SU-DHL-6 (cell line): ENCODE measurements around the gene RBFOX2.

Experiments
- H2AFZ ChIP-seq: fragments of 200-600 bp; sonication (generic); 2 replicates; pipeline ENCODE4 v1.6.1; 2014; ENCODE audit warnings: low read depth, mild to moderate bottlenecking, moderate library complexity, mixed read lengths, antibody characterized with exemption, low read length; ENCODE audit not compliant: severe bottlenecking
- H3F3A ChIP-seq: fragments of 200-600 bp; shearing (Covaris generic); 2 replicates; pipeline ENCODE4 v1.6.0; 2016; ENCODE audit warnings: antibody characterized with exemption, mild to moderate bottlenecking; ENCODE audit not compliant: insufficient read depth
- H3K27ac ChIP-seq: fragments of 200-600 bp; sonication (generic); 2 replicates; pipeline ENCODE4 v1.5.1; 2016; ENCODE audit warnings: low read depth, mild to moderate bottlenecking, low read length, moderate library complexity, mixed read lengths
- H3K27me3 ChIP-seq: fragments of 200-600 bp; sonication (generic), shearing (Covaris generic); 2 replicates; pipeline ENCODE4 v1.6.0; 2014; ENCODE audit warnings: mild to moderate bottlenecking, low read length
- H3K36me3 ChIP-seq: fragments of 200-600 bp; sonication (generic); 2 replicates; pipeline ENCODE4 v1.6.1; 2014; ENCODE audit warnings: mild to moderate bottlenecking, low read length, mixed read lengths
- H3K4me2 ChIP-seq: fragments of 300-600, 200-600 bp; shearing (Covaris generic), sonication (generic); 2 replicates; pipeline ENCODE4 v1.6.0; 2014; ENCODE audit warnings: low read length, low read depth, mild to moderate bottlenecking; ENCODE audit not compliant: poor library complexity, severe bottlenecking
- H3K4me3 ChIP-seq: fragments of 200-600 bp; sonication (generic); 2 replicates; pipeline ENCODE4 v1.5.1; 2014; ENCODE audit warnings: antibody characterized with exemption, low read length, mild to moderate bottlenecking, mixed read lengths; ENCODE audit not compliant: insufficient read depth, poor library complexity, severe bottlenecking
- H3K79me2 ChIP-seq: fragments of 200-600 bp; sonication (generic); 2 replicates; pipeline ENCODE4 v1.6.1; 2014; ENCODE audit warnings: mild to moderate bottlenecking, low read length, moderate library complexity; ENCODE audit not compliant: insufficient read depth
- H3K9ac ChIP-seq: fragments of 200-600 bp; sonication (generic); 2 replicates; pipeline ENCODE4 v1.7.0; 2014; ENCODE audit warnings: mild to moderate bottlenecking, low read length
- H3K9me2 ChIP-seq: fragments of 200-600 bp; sonication (generic); replicated peaks from 2 replicates; pipeline ENCODE4 v1.6.1; 2014; ENCODE audit warnings: low read length; ENCODE audit not compliant: insufficient read depth
- H3K9me3 ChIP-seq: fragments of 200-600 bp; sonication (generic); 2 replicates; pipeline ENCODE4 v1.6.1; 2014; ENCODE audit warnings: low read length, mixed read lengths; ENCODE audit not compliant: insufficient read depth
- H4K20me1 ChIP-seq: fragments of 200-600 bp; sonication (generic); 2 replicates; pipeline ENCODE4 v1.6.1; 2014; ENCODE audit warnings: low read depth, mild to moderate bottlenecking, antibody characterized with exemption, low read length, moderate library complexity, mixed read lengths
- CTCF ChIP-seq: fragments of 200-600 bp; sonication (generic); IDR thresholded peaks from one replicate; pipeline ENCODE4 v1.5.1; 2017; ENCODE audit warnings: antibody characterized with exemption, mild to moderate bottlenecking, low read length, moderate library complexity; ENCODE audit not compliant: insufficient read depth, poor library complexity, severe bottlenecking
- EZH2phosphoT487 ChIP-seq: fragments of 200-600 bp; sonication (generic), shearing (Covaris generic); conservative IDR thresholded peaks from 2 replicates; pipeline ENCODE4 v1.6.1; 2018; ENCODE audit warnings: mild to moderate bottlenecking, antibody characterized with exemption, low read length, moderate library complexity, mixed read lengths

The RBFOX2 gene

DNA sequence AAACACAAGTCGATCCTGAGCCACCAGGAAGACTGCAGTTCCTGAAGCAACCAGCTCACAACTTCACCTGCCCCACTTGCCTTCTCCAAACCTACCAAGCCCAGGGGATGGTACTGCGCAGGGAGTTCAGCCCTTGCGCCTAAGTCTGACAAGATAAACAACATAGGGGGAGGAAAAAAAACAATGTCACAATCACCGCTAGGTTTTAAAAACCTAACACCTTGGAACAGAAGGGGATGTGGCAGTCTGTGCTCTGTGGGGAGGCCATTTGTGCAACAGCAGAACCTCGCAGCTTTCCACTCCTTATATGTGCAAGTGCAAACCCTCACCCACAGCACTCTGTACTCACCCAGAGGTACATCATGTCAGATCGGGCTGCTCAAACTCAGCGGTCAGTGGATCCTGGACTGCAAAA, 134.2 kb downstream of the RBFOX2 start:
- Histone ChIP-seq H3K9me2 (no peaks in the 10 kb centered on the region), H4K20me1 (no peaks in the 10 kb centered on the region), H3K27me3 (no peaks in the 10 kb centered on the region), H3K4me3 (no peak overlapping the region), H2AFZ (no peak overlapping the region), H3K27ac (no peak overlapping the region), H3K9ac (no peak overlapping the region), H3K36me3 (no peaks in the 10 kb centered on the region), H3F3A (no peaks in the 10 kb centered on the region), H3K4me2 (no peak overlapping the region), H3K79me2 (no peaks in the 10 kb centered on the region), H3K9me3 (no peaks in the 10 kb centered on the region)
- no peak for TF ChIP-seq EZH2phosphoT487
- no peak for TF ChIP-seq CTCF

- H4K20me1 ChIP-seq = no peaks in the 10 kb centered on the region
- H2AFZ ChIP-seq = no peak overlapping the region
- no peaks in the 10 kb centered on the region for H3F3A ChIP-seq
- H3K27me3 ChIP-seq = no peaks in the 10 kb centered on the region
- no peaks in the 10 kb centered on the region for H3K79me2 ChIP-seq
- no peak overlapping the region for H3K27ac ChIP-seq
- no peak overlapping the region for H3K4me3 ChIP-seq
- H3K9me2 ChIP-seq = no peaks in the 10 kb centered on the region
- H3K4me2 ChIP-seq = no peak overlapping the region
- no peaks in the 10 kb centered on the region for H3K9me3 ChIP-seq
- H3K9ac ChIP-seq = no peak overlapping the region
- H3K36me3 ChIP-seq = no peaks in the 10 kb centered on the region
- TF ChIP-seq CTCF = no peak
- no peak for TF ChIP-seq EZH2phosphoT487
Observed at GRCh38 chr22:35893698-35894097, 134.9 kb downstream of the RBFOX2 start.

GRCh38 chr22:35892192-35892591, 136.4 kb downstream of the RBFOX2 start:
- no peak overlapping the region for H3K27ac ChIP-seq
- no peak overlapping the region for H3K4me2 ChIP-seq
- no peaks in the 10 kb centered on the region for H3K79me2 ChIP-seq
- no peaks in the 10 kb centered on the region for H3F3A ChIP-seq
- no peak overlapping the region for H3K4me3 ChIP-seq
- no peak overlapping the region for H3K9ac ChIP-seq
- no peaks in the 10 kb centered on the region for H3K9me2 ChIP-seq
- H3K27me3 ChIP-seq = no peaks in the 10 kb centered on the region
- no peaks in the 10 kb centered on the region for H3K9me3 ChIP-seq
- H3K36me3 ChIP-seq = no peaks in the 10 kb centered on the region
- no peak overlapping the region for H2AFZ ChIP-seq
- H4K20me1 ChIP-seq = no peaks in the 10 kb centered on the region
- no peak for TF ChIP-seq EZH2phosphoT487
- no peak for TF ChIP-seq CTCF

DNA sequence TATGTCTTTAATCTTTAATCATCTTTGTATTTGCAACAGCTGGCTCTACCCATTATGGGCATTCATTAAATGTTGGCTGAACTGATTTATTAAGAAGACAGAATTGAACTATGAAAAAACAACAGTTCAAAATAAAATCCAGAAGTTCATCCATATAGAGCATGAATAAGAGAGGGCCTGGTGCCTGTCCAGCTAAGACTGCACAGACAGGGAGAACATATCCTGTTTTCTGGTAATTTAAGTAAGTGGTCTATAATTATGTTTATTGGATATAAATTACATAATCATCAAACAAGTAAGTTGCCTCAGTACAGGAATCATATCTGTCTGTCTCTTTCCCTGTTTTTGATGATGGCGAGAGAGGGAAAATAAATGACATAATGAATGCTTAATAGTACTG, 137.2 kb downstream of the RBFOX2 start:
- Histone ChIP-seq H3F3A (no peaks in the 10 kb centered on the region), H3K4me2 (no peak overlapping the region), H2AFZ (no peak overlapping the region), H3K36me3 (no peaks in the 10 kb centered on the region), H3K27ac (no peak overlapping the region), H3K9me3 (no peaks in the 10 kb centered on the region), H4K20me1 (no peaks in the 10 kb centered on the region), H3K9ac (no peak overlapping the region), H3K4me3 (no peak overlapping the region), H3K27me3 (no peaks in the 10 kb centered on the region), H3K79me2 (no peaks in the 10 kb centered on the region), H3K9me2 (no peaks in the 10 kb centered on the region)
- TF ChIP-seq EZH2phosphoT487 = no peak
- TF ChIP-seq CTCF = no peak
